ENCODE results near the gene PDE4D. TPM values are rescaled to one million over a fixed set of nuclear protein-coding genes. Genes with fewer than 3 reads are reported as not detected.

Gene PDE4D
- total RNA-seq, 2 experiments from 2014 or later = 75.5 to 80.7 TPM

- H3K4me3 Mint-ChIP-seq = no peak overlapping the region
- H3K9me3 Mint-ChIP-seq = no peaks in the 10 kb centered on the region
- H3K36me3 Mint-ChIP-seq (ENCODE audit: low read depth) = no peaks in the 10 kb centered on the region
- H3K27me3 Mint-ChIP-seq = peaks cover 8% of the 10 kb centered on the region
- intact Hi-C loops (cut with micrococcal nuclease) = no loop called here
- DNase-seq = no peak
- POLR2A ChIA-PET = no interaction called here
- TF ChIP-seq CTCF (IDR thresholded peaks at IDR 0.05) = no peak
- ATAC-seq = no peak
- no peak overlapping the region for H3K27ac Mint-ChIP-seq
- no peaks in the 10 kb centered on the region for H3K4me1 Mint-ChIP-seq (ENCODE audit: low read depth)
- CTCF ChIA-PET = interaction anchor here (1.0 kb wide), 1 partner anchor 21 kb away, joined by 3 read pairs; no protein-coding TSS in a partner anchor
These were observed 648.3 kb downstream of the PDE4D start for GRCh38 chr5:59245198-59245597.

GRCh38 chr5:59241552-59241951 lies 652.0 kb downstream of the PDE4D start:
- DNase-seq (no peak), ATAC-seq (no peak)
- no peak overlapping the region for H3K4me3 Mint-ChIP-seq
- ChIA-PET CTCF (interaction anchor here (1.2 kb wide), 1 partner anchor 53 kb away, joined by 3 read pairs; no protein-coding TSS in a partner anchor), POLR2A (no interaction called here)
- H3K4me1 Mint-ChIP-seq (ENCODE audit: low read depth) = peaks cover 16% of the 10 kb centered on the region
- H3K27ac Mint-ChIP-seq = no peak overlapping the region
- H3K9me3 Mint-ChIP-seq = no peaks in the 10 kb centered on the region
- intact Hi-C loops (cut with micrococcal nuclease) = no loop called here
- peaks cover 13% of the 10 kb centered on the region for H3K27me3 Mint-ChIP-seq
- TF ChIP-seq CTCF (IDR thresholded peaks at IDR 0.05) = no peak
- H3K36me3 Mint-ChIP-seq (ENCODE audit: low read depth) = no peaks in the 10 kb centered on the region

GRCh38 chr5:59241119-59241518 lies 652.4 kb downstream of the PDE4D start:
- Mint-ChIP-seq H3K4me3 (no peak overlapping the region), H3K4me1 (ENCODE audit: low read depth) (peaks cover 16% of the 10 kb centered on the region), H3K36me3 (ENCODE audit: low read depth) (no peaks in the 10 kb centered on the region), H3K27ac (no peak overlapping the region), H3K9me3 (no peaks in the 10 kb centered on the region), H3K27me3 (peaks cover 16% of the 10 kb centered on the region)
- ChIA-PET POLR2A (no interaction called here), CTCF (interaction anchor here (1.2 kb wide), 1 partner anchor 52 kb away, joined by 3 read pairs; no protein-coding TSS in a partner anchor)
- no peak for TF ChIP-seq CTCF (IDR thresholded peaks at IDR 0.05)
- no peak for DNase-seq
- ATAC-seq = no peak
- intact Hi-C loops (cut with micrococcal nuclease) = no loop called here

GRCh38 chr5:59238126-59238902 lies 655.2 kb downstream of the PDE4D start:
- H3K27me3 Mint-ChIP-seq = peaks cover 18% of the 10 kb centered on the region
- H3K36me3 Mint-ChIP-seq (ENCODE audit: low read depth) = no peaks in the 10 kb centered on the region
- ATAC-seq (peak; percentile 92), DNase-seq (peak; percentile 11)
- no peak overlapping the region for H3K27ac Mint-ChIP-seq
- H3K4me1 Mint-ChIP-seq (ENCODE audit: low read depth) = peaks cover 16% of the 10 kb centered on the region
- POLR2A ChIA-PET = no interaction called here
- CTCF ChIA-PET = interaction anchor here (1.2 kb wide), 1 partner anchor 128 kb away, joined by 3 read pairs; no protein-coding TSS in a partner anchor
- no peaks in the 10 kb centered on the region for H3K9me3 Mint-ChIP-seq
- intact Hi-C loops (cut with micrococcal nuclease) = no loop called here
- TF ChIP-seq CTCF (IDR thresholded peaks at IDR 0.05) = no peak
- no peak overlapping the region for H3K4me3 Mint-ChIP-seq

GRCh38 chr5:59236986-59237385 lies 656.5 kb downstream of the PDE4D start:
- H3K27ac Mint-ChIP-seq = no peak overlapping the region
- peaks cover 16% of the 10 kb centered on the region for H3K4me1 Mint-ChIP-seq (ENCODE audit: low read depth)
- CTCF ChIA-PET = interaction anchor here (1.3 to 2.4 kb wide), 5 partner anchors 14 to 350 kb away, joined by 4 to 8 read pairs (median 4); no protein-coding TSS in a partner anchor
- peaks cover 18% of the 10 kb centered on the region for H3K27me3 Mint-ChIP-seq
- no peaks in the 10 kb centered on the region for H3K36me3 Mint-ChIP-seq (ENCODE audit: low read depth)
- ATAC-seq (no peak), DNase-seq (no peak)
- no peak overlapping the region for H3K4me3 Mint-ChIP-seq
- intact Hi-C loops (cut with micrococcal nuclease) = no loop called here
- H3K9me3 Mint-ChIP-seq = no peaks in the 10 kb centered on the region
- POLR2A ChIA-PET = no interaction called here
- TF ChIP-seq CTCF (IDR thresholded peaks at IDR 0.05) = no peak
